NT2/D1 (cell line): ENCODE results near the gene CCSER1.

ENCODE experiments used
- SUZ12 ChIP-seq: IDR thresholded peaks from 2 replicates; pipeline ENCODE4 v1.6.1; 2011; ENCODE audit not compliant: insufficient read length, insufficient read depth; ENCODE audit errors: extremely low read depth
- YY1 ChIP-seq: IDR thresholded peaks from 2 replicates; pipeline ENCODE4 v1.6.1; 2011; ENCODE audit not compliant: insufficient read length, insufficient read depth
- ZNF274 ChIP-seq: IDR thresholded peaks from 2 replicates; pipeline ENCODE4 v1.6.1; 2011; ENCODE audit warnings: mild to moderate bottlenecking, low read depth, low read length

GRCh38 chr4:90476019-90476418 lies 348.8 kb downstream of the CCSER1 start:
- TF ChIP-seq YY1 (no peak), ZNF274 (no peak), SUZ12 (no peak)
